Smooth muscle cell (in vitro differentiated cells): ENCODE results near the gene EXOC3L4. TPM values are rescaled to one million over a fixed set of nuclear protein-coding genes. Genes with fewer than 3 reads are reported as not detected.

Experiments
- DNase-seq: peaks from one replicate; lab custom pipeline; 2025; ENCODE audit not compliant: unreplicated experiment; lab: John Stamatoyannopoulos, UW
- H2AFZ ChIP-seq: fragments of 200-600 bp; sonication (generic); 2 replicates; pipeline ENCODE4 v1.6.0; 2016; ENCODE audit warnings: antibody characterized with exemption, low read depth, mild to moderate bottlenecking
- H3F3A ChIP-seq: fragments of 200-600 bp; sonication (generic); 2 replicates; pipeline ENCODE4 v1.6.0; 2017; ENCODE audit warnings: antibody characterized with exemption, low read depth
- H3K27ac ChIP-seq: fragments of 200-600 bp; sonication (generic); 2 replicates; pipeline ENCODE4 v1.5.1; 2016; ENCODE audit warnings: low read depth, mild to moderate bottlenecking
- H3K27me3 ChIP-seq: fragments of 200-600 bp; sonication (generic); 2 replicates; pipeline ENCODE4 v1.6.1; 2016; ENCODE audit warnings: low read depth, mild to moderate bottlenecking
- H3K36me3 ChIP-seq: fragments of 200-600 bp; sonication (generic); 2 replicates; pipeline ENCODE4 v1.5.1; 2016; ENCODE audit warnings: low read depth
- H3K4me1 ChIP-seq: fragments of 200-600 bp; sonication (generic); 2 replicates; pipeline ENCODE4 v1.5.1; 2016; ENCODE audit warnings: low read depth
- H3K4me2 ChIP-seq: fragments of 200-600 bp; sonication (generic); 2 replicates; pipeline ENCODE4 v1.6.0; 2016; ENCODE audit warnings: mild to moderate bottlenecking
- H3K4me3 ChIP-seq: fragments of 200-600 bp; sonication (generic); 2 replicates; pipeline ENCODE4 v1.5.1; 2016; ENCODE audit warnings: mild to moderate bottlenecking
- H3K79me2 ChIP-seq: fragments of 200-600 bp; sonication (generic); 2 replicates; pipeline ENCODE4 v1.6.0; 2016; ENCODE audit warnings: low read depth, mild to moderate bottlenecking
- H3K9ac ChIP-seq: fragments of 200-600 bp; sonication (generic); 2 replicates; pipeline ENCODE4 v1.6.0; 2016; ENCODE audit warnings: low read depth
- H3K9me3 ChIP-seq: fragments of 200-600 bp; sonication (generic); replicated peaks from 2 replicates; pipeline ENCODE4 v1.5.1; 2016; ENCODE audit warnings: low read depth
- H4K20me1 ChIP-seq: fragments of 200-600 bp; sonication (generic); 2 replicates; pipeline ENCODE4 v1.6.0; 2016; ENCODE audit warnings: low read depth
- CTCF ChIP-seq: fragments of 200-600 bp; sonication (generic); IDR thresholded peaks from 2 replicates; pipeline ENCODE4 v1.5.1; 2017; ENCODE audit warnings: borderline replicate concordance, mild to moderate bottlenecking, antibody characterized with exemption; ENCODE audit not compliant: insufficient read depth, poor library complexity, severe bottlenecking
- WGBS: methylation state at CpG from one replicate; pipeline ENCODE4 v1.1.7; 2016; ENCODE audit warnings: low lambda C conversion rate; 5-methylcytosine and 5-hydroxymethylcytosine counted together
- polyA plus RNA-seq: library from polyadenylated mRNA; unstranded; fragments of >200 nt; fragmentation: Nextera tagmentation; extraction: Ambion mirVana; gene quantifications from 2 replicates; pipeline ENCODE4 v1.2.1, GENCODE V29; 2016
- total RNA-seq: library from RNA; depleted of rRNA; stranded (reverse); fragments of >200 nt; gene quantifications from 2 replicates; pipeline ENCODE4 v1.2.3, GENCODE V29; 2014

Gene EXOC3L4
- total and polyA plus RNA-seq, 2 experiments from 2014 or later: not detected

DNA sequence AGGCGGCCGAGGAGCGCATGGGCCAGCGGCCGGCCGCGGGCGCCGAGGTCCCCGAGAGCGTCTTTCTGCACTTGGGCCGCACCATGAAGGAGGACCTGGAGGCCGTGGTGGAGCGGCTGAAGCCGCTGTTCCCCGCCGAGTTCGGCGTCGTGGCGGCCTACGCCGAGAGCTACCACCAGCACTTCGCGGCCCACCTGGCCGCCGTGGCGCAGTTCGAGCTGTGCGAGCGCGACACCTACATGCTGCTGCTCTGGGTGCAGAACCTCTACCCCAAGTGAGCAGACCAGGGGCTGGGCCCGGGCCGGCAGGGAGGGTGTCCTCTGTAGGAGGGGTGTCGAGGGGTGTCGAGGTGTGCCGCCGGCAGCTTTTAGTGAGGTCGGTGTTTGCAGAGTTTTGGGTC is 32.8 kb downstream of the EXOC3L4 start:
- Histone ChIP-seq H4K20me1 (peaks cover 53% of the 10 kb centered on the region), H3F3A (no peaks in the 10 kb centered on the region), H3K27ac (no peak overlapping the region), H3K4me1 (peaks cover 20% of the 10 kb centered on the region), H3K9ac (no peak overlapping the region), H3K27me3 (no peaks in the 10 kb centered on the region), H3K9me3 (no peaks in the 10 kb centered on the region), H3K4me3 (no peak overlapping the region), H2AFZ (no peak overlapping the region), H3K36me3 (no peaks in the 10 kb centered on the region), H3K79me2 (peaks cover 6% of the 10 kb centered on the region), H3K4me2 (no peak overlapping the region)
- 64% methylated on average over 32 of the region's 39 CpGs for WGBS
- TF ChIP-seq CTCF: no peak
- no peak for DNase-seq

DNA sequence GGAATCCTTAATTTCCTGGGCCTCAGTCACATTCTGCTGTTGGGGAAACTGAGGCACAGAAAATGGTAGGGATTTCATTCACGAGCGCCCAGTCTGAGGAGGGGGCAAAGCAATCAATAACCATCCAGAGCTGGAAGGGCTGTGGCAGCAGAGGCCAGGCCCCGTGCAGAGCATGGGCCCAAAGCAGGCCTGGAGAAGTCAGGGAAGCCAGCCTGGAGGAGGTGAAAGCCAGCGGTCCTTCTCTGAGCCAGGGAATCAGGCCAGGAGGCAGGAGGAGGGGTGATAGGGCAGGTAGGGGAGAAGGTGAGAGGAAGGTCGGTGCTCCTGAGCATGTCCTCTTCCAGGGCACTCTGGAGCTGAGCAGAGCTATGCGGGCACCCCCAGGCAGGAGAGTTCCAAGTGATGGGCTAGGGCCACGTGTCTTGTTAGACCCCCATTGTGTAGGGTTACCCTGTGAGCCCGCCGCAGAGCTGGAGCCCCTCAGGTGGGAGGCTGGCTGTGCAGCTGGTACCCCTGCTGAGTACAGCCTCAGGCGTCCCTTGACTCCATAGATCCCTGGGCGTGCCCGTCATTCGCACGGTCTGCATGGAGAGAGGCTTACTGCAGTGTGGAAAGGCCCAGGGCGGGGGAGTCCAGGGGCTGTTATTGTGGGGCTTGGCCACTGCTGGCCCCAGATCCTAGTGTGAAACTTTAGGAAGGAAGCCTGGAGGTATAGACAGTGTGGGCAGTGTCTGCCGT is 33.5 kb downstream of the EXOC3L4 start:
- TF ChIP-seq CTCF: no peak
- over 99% methylated on average over 16 of the region's 16 CpGs for WGBS
- H3K4me3 ChIP-seq: no peak overlapping the region
- no peak overlapping the region for H2AFZ ChIP-seq
- no peaks in the 10 kb centered on the region for H3K36me3 ChIP-seq
- H3K4me1 ChIP-seq: peaks cover 13% of the 10 kb centered on the region
- H3F3A ChIP-seq: no peaks in the 10 kb centered on the region
- peaks cover 53% of the 10 kb centered on the region for H4K20me1 ChIP-seq
- H3K4me2 ChIP-seq: no peak overlapping the region
- H3K27me3 ChIP-seq: no peaks in the 10 kb centered on the region
- peaks cover 6% of the 10 kb centered on the region for H3K79me2 ChIP-seq
- no peaks in the 10 kb centered on the region for H3K9me3 ChIP-seq
- H3K27ac ChIP-seq: no peak overlapping the region
- DNase-seq: no peak
- no peak overlapping the region for H3K9ac ChIP-seq

DNA sequence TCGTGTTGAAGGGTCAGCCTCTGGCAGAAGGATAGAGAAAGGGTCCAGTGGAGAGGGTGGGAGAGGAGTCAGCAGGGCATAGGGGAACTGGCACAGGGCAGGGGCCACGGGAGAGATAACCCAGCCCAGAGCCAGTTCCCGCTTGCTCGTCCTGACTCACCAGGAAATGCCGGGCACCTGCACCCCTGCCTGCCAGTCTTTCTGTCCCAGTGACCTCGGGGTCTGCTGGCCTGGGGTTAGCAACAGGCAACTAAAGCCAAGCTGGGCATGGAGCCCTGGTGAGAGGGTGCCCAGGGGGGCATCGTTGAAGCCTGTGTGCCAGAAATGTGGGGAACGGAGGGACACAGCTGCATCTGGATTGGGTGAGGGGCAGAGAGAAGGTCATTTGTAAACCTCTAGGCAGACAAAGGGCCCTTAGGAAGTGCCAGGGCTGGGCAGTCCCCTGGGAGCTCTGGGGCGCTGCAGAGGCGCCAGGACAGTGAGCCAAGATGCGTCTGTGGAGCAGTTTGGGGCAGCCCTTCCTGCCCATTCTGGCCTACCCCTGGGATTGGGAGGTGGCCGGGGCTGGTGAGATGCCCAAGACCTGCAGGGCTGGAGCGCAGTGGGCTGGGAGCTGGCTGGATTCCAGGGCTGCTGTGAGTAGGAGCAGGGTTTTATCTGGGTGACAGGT is 34.2 kb downstream of the EXOC3L4 start:
- TF ChIP-seq CTCF: no peak
- Histone ChIP-seq H3K9me3 (no peaks in the 10 kb centered on the region), H3K4me3 (no peak overlapping the region), H3K27ac (no peak overlapping the region), H3F3A (no peaks in the 10 kb centered on the region), H3K9ac (no peak overlapping the region), H4K20me1 (peaks cover 53% of the 10 kb centered on the region), H3K36me3 (no peaks in the 10 kb centered on the region), H3K4me2 (no peak overlapping the region), H3K27me3 (no peaks in the 10 kb centered on the region), H2AFZ (no peak overlapping the region), H3K79me2 (peaks cover 6% of the 10 kb centered on the region), H3K4me1 (peaks cover 7% of the 10 kb centered on the region)
- 88% methylated on average over 13 of the region's 13 CpGs for WGBS
- DNase-seq: no peak
